ENCODE results near the gene FOLR2.
A peak's percentile ranks its signal among the peaks of the same experiment; 100 is the strongest.
"Not testable (repeated sequence)": the region's sequence is repeated elsewhere in the genome, so short reads cannot be mapped to it uniquely, and the experiment has no call there.

The FOLR2 gene

GRCh38 chr11:72216638-72217037 is at the start of gene FOLR2:
FOLR2 (plus strand) TSS chr11:72216794; CDS start chr11:72218585, 1,791 bp downstream.
- no peak for DNase-seq

DNA sequence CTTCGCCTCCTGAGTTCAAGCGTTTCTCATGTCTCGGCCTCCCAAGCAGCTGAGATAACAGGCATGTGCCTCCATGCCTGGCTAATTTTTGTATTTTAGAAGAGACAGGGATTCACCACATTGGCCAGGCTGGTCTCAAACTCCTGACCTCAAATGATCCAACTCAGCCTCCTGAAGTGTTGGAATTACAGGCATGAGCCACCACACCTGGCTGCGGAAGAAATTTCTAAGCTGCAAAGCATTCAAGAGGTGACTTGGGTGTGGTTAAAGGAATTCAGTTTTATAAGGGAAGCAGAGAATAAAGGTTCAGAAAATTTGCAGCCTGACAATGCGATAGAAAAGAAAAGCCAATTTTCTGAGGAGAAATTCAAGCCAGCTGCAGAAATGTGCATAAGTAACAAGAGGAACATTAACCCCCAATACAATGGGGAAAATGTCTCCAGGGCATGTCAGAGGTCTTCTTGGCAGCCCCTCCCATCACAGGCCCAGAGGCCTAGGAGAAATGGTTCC is 47.5 kb upstream of the FOLR2 start:
- not testable (repeated sequence) for DNase-seq

DNA sequence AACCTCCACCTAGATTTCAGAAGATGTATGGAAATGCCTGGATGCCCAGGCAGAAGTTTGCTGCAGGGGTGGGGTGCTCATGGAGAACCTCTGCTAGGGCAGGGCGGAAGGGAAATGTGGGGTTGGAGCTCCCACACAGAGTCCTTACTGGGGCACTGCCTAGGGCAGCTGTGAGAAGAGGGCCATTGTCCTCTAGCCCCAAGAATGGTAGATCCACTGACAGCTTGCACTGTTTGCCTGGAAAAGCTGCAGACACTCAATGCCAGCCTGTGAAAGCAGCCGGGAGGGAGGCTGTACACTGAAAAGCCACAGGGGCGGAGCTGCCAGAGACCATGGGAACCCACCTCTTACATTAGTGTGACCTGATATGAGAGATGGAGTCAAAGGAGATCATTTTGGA is 46.8 kb upstream of the FOLR2 start:
- not testable (repeated sequence) for DNase-seq

GRCh38 chr11:72172043-72172442 is 44.6 kb upstream of the FOLR2 start:
- peak; percentile 69 for DNase-seq

DNA sequence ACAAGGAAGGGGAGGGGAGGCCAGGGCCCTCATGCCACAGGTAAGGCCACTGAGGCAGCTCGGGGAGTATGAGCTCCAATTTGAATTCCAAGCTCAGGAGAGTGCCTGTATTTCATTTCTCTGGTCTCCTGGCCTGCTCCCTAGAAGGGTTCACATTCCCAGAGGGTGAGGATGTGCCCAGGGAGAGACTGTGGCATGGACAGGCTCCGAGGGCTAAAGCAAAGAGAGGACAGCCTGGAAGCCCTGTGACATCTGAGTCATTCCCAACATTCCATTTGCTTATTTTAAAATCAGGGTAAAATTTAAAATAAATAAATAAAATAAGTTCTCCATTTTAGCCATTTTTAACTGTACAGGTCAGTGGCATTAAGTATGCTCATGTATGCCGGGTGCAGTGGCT is 43.3 kb upstream of the FOLR2 start:
- no peak for DNase-seq

- no peak for DNase-seq
Observed at GRCh38 chr11:72174302-72175070, 42.1 kb upstream of the FOLR2 start.

DNA sequence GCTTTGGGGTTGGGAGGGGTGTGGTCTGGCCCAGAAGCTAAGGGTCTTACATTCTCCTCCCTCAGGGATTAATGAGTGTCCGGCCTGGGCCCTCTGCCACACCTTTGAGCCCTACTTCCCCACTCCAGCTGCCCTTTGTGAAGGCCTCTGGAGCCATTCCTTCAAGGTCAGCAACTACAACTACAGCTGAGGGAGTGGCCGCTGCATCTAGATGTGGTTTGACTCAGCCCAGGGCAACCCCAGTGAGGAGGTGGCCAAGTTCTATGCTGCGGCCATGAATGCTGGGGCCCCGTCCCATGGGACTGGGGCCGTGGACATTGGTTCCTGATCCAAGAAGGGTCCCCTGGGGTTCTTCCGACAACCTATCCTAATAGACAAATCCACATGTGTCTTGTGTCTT is 38.9 kb upstream of the FOLR2 start:
- DNase-seq = no peak

- no peak for DNase-seq
Observed at GRCh38 chr11:72179049-72179803, 37.4 kb upstream of the FOLR2 start.

DNA sequence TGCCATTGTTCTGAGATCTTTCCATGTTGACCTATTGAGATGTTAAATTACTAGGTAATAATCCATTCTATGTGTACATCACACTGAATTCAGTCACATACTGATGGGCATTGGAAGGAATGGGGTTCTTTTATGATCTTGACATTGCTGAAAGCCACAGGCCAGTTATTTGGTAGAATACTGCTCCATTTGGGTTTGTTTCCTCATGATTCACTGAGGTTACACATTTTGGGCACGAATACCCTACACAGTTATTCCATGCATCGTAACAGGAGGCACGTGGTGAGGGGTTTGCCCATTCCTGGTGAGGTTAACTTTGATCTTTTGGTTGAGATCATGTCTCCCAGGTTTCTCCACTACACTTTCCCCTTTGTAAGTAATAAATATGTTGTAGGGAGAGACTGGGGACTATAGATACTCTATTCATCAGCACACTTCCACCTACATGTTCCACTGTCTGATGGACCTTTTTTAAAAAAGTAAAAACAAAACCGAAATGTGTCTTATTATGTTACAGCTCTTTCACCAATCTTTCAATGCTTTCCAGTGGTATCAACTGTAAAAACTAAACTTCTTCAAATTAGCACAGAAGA is 36.7 kb upstream of the FOLR2 start:
- DNase-seq = no peak

GRCh38 chr11:72180892-72181552 is 35.6 kb upstream of the FOLR2 start:
- DNase-seq = not testable (repeated sequence)

DNA sequence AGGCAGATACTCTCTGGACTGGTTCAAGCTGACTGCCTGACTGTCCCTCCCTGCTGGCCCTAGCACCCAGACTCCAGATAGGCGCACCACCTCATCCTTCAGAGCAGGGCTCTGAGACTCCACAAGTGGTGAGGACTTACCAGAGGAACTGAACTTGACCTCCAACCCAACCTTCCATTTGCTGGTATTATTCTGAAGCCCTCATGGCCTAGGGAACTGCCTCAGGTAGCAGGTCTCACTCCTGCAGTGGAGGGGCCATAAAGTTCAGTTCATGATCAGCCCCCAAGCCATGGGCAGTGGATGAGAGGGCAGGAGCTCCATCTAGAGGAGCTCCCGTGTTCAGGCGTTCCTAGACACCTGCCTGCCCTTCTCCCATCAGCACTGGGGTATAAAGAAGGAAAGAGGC is 35.0 kb upstream of the FOLR2 start:
- DNase-seq = not testable (repeated sequence)

- DNase-seq = no peak
Observed at GRCh38 chr11:72188267-72188666, 28.3 kb upstream of the FOLR2 start.

GRCh38 chr11:72189455-72190250 is 26.9 kb upstream of the FOLR2 start:
- no peak for DNase-seq

- no peak for DNase-seq
Observed at GRCh38 chr11:72190631-72191071, 25.9 kb upstream of the FOLR2 start.

- DNase-seq = peak; percentile 61
Observed at GRCh38 chr11:72191961-72192381, 24.6 kb upstream of the FOLR2 start, which contains the start of gene FOLR1. FOLR1 (plus strand) TSS chr11:72192140; CDS start chr11:72192174, 34 bp downstream.

DNA sequence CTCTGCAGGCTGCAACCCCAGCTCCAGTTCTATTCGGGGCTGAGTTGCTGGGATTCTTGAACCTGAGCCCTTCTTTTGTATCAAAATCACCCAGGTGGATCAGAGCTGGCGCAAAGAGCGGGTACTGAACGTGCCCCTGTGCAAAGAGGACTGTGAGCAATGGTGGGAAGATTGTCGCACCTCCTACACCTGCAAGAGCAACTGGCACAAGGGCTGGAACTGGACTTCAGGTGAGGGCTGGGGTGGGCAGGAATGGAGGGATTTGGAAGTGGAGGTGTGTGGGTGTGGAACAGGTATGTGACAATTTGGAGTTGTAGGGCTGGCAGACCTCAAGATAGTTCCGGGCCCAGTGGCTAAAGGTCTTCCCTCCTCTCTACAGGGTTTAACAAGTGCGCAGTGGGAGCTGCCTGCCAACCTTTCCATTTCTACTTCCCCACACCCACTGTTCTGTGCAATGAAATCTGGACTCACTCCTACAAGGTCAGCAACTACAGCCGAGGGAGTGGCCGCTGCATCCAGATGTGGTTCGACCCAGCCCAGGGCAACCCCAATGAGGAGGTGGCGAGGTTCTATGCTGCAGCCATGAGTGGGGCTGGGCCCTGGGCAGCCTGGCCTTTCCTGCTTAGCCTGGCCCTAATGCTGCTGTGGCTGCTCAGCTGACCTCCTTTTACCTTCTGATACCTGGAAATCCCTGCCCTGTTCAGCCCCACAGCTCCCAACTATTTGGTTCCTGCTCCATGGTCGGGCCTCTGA is 20.9 kb upstream of the FOLR2 start:
- DNase-seq = no peak

DNA sequence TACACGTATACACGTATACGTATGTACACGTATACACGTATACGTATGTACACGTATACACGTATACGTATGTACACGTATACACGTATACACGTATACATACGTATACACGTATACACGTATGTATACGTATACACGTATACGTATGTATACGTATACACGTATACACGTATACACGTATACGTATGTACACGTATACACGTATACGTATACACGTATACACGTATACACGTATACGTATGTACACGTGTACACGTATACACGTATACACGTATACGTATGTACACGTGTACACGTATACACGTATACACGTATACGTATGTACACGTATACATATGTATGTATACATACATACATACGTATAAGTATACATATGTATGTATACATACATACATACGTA is 15.1 kb upstream of the FOLR2 start:
- not testable (repeated sequence) for DNase-seq

- no peak for DNase-seq
Observed at GRCh38 chr11:72202571-72202970, 14.0 kb upstream of the FOLR2 start.

- DNase-seq = no peak
Observed at GRCh38 chr11:72203163-72203562, 13.4 kb upstream of the FOLR2 start.

DNA sequence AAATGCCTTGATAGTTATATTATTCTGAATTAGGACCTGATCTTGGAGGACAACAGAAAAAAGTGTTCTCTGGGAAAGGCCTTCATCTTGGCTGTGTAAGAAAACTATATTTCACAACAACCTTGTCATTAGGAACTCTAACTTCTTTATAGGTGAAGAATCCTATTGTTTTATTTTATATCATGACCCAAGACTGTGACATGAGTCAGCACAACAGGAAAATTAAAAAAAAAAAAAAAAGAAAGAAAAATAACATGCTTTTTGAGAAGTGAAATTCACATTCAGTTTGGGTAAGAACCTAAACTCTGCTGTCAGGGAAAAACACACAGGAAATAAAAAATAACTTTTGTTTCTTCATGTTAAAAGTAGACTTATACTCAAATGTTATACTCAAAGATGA is 11.7 kb upstream of the FOLR2 start:
- DNase-seq = peak; percentile 65

GRCh38 chr11:72206794-72207193 is 9.8 kb upstream of the FOLR2 start:
- DNase-seq = not testable (repeated sequence)
